Right atrium auricular region (tissue), 2 donors: ENCODE results near the gene TCFL5. TPM values are rescaled to one million over a fixed set of nuclear protein-coding genes. Genes with fewer than 3 reads are reported as not detected.

Experiments used
- DNase-seq: peaks from one replicate; pipeline ENCODE4 v3.0.0-alpha.2; 2019; ENCODE audit warnings: low spot score
- H3K27ac ChIP-seq, 2 donors: fragments of 200-600 bp; sonication (generic); 1 replicate in 1 of 2; 2 replicates in 1 of 2; pipeline ENCODE4 v1.5.1; 2016 to 2019
- H3K27me3 ChIP-seq, 2 donors: fragments of 200-600 bp; sonication (generic); one replicate each; pipeline versions ENCODE4 v1.5.1 to v1.6.0; 2017 to 2019
- H3K36me3 ChIP-seq: fragments of 200-600 bp; sonication (generic); one replicate; pipeline ENCODE4 v1.5.1; 2016
- H3K4me1 ChIP-seq, 2 donors: fragments of 200-600 bp; sonication (generic); one replicate each; pipeline versions ENCODE4 v1.5.1 to v1.6.0; 2017 to 2019
- H3K4me3 ChIP-seq, 2 donors: fragments of 200-600 bp; sonication (generic); 1 replicate in 1 of 2; 2 replicates in 1 of 2; pipeline ENCODE4 v1.5.1; 2017 to 2019; ENCODE audit warnings: mild to moderate bottlenecking in 1 of 2, moderate library complexity in 1 of 2
- H3K9me3 ChIP-seq, 2 donors: fragments of 200-600 bp; sonication (generic); one replicate each; pipeline ENCODE4 v1.5.1; 2019
- CTCF ChIP-seq, 2 donors: fragments of 200-600 bp; sonication (generic); IDR thresholded peaks; one replicate each; pipeline ENCODE4 v1.5.1; 2019; ENCODE audit warnings: antibody characterized with exemption in 2 of 2
- total RNA-seq, 2 donors: library from RNA; depleted of rRNA; stranded (reverse); fragments of >200 nt; gene quantifications; one replicate each; pipeline ENCODE4 v1.1.0, GENCODE V29; 2016

Gene TCFL5
- total RNA-seq, 2 donors from 2014 or later, result 4.8 to 6.4 TPM

- no peak for DNase-seq
- Histone ChIP-seq H3K27me3 (peaks cover 0 to 4% of the 10 kb centered on the region in 2 donors), H3K27ac (peak overlapping the region; percentile 48 to 56), H3K4me3 (no peak overlapping the region), H3K36me3 (peaks cover 6% of the 10 kb centered on the region), H3K4me1 (peaks cover 0 to 60% of the 10 kb centered on the region in 2 donors), H3K9me3 (no peaks in the 10 kb centered on the region)
- TF ChIP-seq CTCF (IDR thresholded peaks at IDR 0.05), result no peak
Observed at GRCh38 chr20:62817975-62818591, 43.5 kb downstream of the TCFL5 start.

GRCh38 chr20:62816884-62817873 is 44.4 kb downstream of the TCFL5 start, which contains the start of gene COL9A3:
TSS of gene COL9A3 (plus strand) at chr20:62817050. CDS start at chr20:62817065, 15 bp downstream.
- no peak for DNase-seq
- peak within 1 kb of the TSS; percentile 13 to 41 for H3K4me3 ChIP-seq
- H3K36me3 ChIP-seq, result peaks cover 15% of the 10 kb centered on the region
- TF ChIP-seq CTCF (IDR thresholded peaks at IDR 0.05), result no peak
- peak within 1 kb of the TSS in 1 of 2 donors; percentile 48 for H3K27ac ChIP-seq
- peaks cover 0 to 60% of the 10 kb centered on the region in 2 donors for H3K4me1 ChIP-seq
- H3K27me3 ChIP-seq, result peaks cover 0 to 4% of the 10 kb centered on the region in 2 donors
- no peaks in the 10 kb centered on the region for H3K9me3 ChIP-seq

GRCh38 chr20:62816031-62816883 is 45.4 kb downstream of the TCFL5 start:
- peaks cover 0 to 4% of the 10 kb centered on the region in 2 donors for H3K27me3 ChIP-seq
- peaks cover 0 to 60% of the 10 kb centered on the region in 2 donors for H3K4me1 ChIP-seq

GRCh38 chr20:62815066-62815991 is 46.3 kb downstream of the TCFL5 start:
- Histone ChIP-seq H3K27ac (no peak overlapping the region), H3K9me3 (no peaks in the 10 kb centered on the region), H3K4me3 (no peak overlapping the region), H3K27me3 (peaks cover 0 to 4% of the 10 kb centered on the region in 2 donors), H3K4me1 (peaks cover 0 to 56% of the 10 kb centered on the region in 2 donors), H3K36me3 (peaks cover 31% of the 10 kb centered on the region)
- TF ChIP-seq CTCF (IDR thresholded peaks at IDR 0.05), result no peak
- DNase-seq, result no peak

More at GRCh38 chr20:62816031-62816883, 45.4 kb downstream of the TCFL5 start:
- H3K27ac ChIP-seq, result no peak overlapping the region
- no peak for DNase-seq
- TF ChIP-seq CTCF (IDR thresholded peaks at IDR 0.05), result no peak
- peaks cover 24% of the 10 kb centered on the region for H3K36me3 ChIP-seq
- H3K9me3 ChIP-seq, result no peaks in the 10 kb centered on the region
- peak overlapping the region; percentile 5 to 41 for H3K4me3 ChIP-seq
